ENCODE results near the gene ARHGEF33.

The ARHGEF33 gene

DNA sequence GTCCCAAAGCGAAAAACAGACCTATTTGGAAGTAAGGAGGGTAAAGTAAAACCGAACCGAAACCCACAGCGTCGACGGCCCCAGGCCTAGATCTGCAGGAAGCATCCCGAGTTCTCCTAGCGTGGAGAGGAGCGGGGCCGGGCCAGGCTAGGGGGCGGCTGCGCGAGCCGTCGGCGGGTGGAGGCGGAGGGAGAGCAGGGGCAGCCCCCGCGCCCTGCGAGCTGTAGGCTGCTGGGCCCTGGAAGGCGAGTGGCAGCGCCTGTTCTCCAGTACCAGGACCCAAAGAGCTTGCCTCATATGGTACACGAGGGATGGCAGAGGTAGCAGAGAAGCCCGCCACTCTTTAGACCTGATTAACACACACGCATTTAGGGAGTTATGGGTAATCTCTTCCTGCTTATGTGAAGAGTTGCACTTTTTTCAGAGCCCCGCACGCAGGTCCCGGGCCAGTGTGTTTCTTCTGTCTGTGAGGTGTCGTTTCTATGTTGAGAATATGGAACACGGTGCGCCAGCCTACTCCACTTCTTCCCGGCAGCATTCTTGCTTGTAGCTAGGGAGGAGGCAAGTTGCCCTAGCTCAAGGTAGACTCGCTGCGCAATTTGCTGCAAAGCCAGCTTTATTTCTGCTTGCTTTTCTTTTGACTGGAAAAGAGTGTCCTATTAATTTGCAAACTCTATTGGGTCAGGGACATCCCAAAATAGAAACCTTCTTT, 71.1 kb downstream of the ARHGEF33 start:
- DNase-seq (ENCODE audit: low read depth): no peak

DNA sequence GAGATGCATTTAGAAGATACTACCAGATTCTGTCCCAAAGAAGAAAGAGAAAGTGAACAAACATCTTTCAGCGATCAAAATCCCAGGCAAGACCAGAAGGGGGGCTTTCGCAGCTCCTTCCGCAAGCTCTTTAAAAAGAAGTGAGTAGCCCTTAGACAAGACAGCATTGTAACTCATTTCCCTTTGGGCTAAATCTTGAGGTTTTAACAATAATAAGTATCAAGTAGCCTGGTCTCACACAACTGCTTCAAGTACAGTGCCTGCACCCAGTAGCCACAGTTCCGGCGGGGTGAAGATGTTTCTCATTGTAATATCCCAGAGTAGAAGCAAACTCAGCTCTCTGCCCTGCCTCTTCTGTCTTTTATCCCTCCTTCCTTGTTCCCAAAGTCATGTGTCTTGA, 76.3 kb downstream of the ARHGEF33 start:
- DNase-seq (ENCODE audit: low read depth): no peak

DNA sequence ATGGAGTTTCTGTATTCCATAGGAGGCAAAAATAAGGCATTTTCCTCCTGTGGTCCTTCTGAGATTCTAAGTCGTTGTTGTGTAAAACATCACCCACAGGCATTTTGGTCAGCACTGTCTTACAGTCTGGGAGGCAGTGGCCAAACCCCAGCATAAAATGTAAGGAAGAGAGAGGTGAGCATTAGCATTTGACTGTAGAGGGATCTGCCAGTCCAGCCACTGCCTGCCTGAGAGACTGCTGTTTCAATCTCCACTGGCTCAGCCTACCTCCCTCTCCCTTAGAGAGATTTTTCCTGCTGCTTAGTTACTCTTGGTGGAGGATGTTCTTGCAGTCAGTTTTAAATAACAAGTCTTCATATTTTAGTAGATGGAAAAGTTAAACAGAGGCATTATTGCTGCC, 77.0 kb downstream of the ARHGEF33 start:
- no peak for DNase-seq (ENCODE audit: low read depth)

DNA sequence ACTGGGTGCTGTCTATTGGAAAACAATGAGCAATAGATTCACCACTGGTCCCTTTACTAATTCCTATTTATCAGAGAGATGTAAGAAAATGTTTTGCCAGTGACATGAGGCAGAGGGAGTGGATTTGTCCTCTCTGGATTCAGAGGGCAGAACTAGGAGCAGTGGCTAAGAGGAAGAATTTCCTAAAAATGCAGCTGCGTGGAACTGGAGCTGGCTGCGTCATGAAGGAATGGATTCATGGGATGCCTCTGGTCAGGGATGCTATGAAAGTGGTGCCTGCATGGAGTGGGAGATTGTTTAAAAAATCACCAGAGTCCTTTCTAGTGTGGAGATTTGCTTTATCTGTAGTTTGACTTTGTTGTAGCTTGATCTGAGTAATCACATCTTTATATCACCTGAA, 78.3 kb downstream of the ARHGEF33 start:
- no peak for DNase-seq (ENCODE audit: low read depth)

DNA sequence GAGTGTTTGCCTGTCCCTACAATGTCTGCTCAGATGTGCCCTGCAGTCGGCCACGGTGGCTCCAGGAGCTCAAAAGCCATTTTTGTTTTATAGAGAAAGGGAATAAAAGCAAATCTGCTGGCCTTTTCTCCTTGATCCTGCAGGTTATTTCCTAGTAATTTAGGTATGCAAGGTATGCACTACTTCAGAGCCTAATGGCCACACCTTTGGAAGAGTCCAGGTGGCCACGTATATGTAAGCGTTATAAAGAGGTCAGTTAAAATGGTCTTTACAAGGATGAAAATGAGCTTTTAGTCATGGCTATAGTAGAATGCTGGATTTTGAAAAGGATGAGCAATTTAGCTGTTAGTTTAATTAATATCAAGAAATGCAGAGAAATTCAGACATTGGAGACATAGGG, 81.7 kb downstream of the ARHGEF33 start:
- no peak for DNase-seq (ENCODE audit: low read depth)

DNA sequence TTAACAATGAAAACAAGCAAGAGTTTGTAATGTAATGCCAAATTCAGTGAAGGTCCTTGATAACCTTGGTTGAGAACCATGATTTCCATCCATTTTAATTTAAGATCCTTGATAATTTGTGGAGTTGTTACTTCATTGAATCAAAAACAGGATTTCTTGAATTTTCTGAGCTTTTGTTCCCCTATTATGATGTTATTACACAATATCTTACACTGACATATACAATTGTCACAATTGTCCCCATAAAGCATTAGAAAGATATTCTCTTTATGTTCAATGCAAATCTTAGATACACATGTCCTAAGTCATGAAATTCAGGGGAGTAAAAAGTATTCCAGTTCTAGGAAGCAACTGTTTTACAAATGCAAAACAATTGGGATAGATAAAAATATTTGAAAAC, 83.6 kb downstream of the ARHGEF33 start:
- no peak for DNase-seq (ENCODE audit: low read depth)

DNA sequence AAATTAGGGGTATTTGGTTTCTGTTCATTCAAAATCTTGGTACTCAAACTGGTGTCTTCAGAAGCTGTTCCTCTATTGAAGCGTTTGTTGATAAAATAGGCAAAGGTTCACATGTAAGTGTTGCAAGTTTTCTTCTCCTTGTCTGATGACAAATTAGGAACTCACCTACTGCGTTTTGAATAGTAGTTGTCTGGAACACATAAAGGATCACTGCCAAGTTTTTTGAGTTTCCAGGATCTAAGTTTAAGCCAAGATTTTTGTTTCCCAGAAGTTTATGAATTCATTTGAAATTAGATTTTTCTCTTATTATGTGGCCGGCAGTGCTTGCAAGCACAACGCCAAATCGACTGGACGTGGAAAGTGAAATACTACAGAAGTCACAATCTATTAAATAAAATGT, 85.4 kb downstream of the ARHGEF33 start:
- DNase-seq (ENCODE audit: low read depth): no peak

DNA sequence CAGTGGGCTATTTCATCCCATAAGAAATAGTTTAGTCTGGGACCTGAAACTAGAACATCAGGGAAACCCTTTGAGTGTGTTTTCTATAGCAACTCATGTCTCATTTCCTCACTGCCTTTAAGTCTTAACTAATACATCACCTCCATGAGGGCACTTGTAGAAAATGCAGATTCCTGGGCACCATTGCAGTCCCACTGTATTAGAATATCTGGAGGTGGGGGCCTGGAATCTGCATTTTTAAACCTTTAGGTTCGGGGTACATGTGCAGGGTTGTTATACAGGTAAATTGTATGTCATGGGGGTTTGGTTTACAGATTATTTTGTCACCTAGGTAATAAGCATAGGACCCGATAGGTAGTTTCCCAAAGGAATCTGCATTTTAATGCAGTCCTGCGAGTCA, 87.4 kb downstream of the ARHGEF33 start:
- DNase-seq (ENCODE audit: low read depth): no peak

DNA sequence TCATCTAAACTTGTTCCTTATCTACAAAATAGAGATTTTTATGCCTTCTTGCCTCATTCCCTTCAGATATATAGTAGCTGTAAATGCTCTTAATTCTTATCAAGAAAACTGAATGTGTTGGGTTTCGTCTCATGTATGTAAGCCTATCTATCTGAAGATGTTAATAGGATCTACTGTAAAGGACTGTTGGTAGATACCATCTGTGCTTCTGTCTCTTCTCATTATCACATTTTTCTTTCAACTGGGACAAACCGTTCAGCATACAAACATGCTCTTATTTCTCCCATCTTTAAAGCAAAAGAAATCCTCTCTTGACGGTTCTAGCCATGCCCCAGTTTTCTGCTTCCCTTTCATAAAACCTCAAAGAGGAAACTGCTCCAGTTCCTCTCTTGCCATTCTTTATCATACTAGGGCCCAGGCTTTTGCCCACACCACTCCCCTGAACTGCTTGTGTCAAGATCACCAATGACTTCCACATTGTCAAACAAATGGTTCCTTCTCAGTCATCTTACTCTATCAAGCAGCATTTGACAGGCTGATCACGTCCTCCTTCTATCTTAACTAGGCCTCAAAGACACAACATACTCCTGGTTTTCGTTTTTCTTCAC, 88.7 kb downstream of the ARHGEF33 start:
- no peak for DNase-seq (ENCODE audit: low read depth)

DNA sequence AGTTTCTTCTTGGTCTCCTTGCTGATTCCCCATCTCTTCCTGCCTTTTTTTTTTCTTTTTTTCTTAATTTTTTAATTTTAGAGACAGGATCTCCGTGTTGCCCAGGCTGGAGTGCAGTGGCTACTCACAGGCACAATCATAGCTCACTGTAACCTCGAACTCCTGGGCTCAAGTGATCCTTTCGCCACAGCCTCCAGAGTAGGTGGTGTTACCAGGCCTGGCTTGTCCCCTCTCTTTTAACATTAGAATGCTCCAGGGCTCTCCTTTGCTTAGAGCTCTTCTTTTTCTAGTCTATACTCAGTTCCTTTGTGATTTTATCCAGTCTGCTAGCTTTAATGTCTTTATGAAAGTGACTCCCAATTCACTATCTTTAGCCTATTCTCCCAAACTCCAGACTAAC, 89.2 kb downstream of the ARHGEF33 start:
- DNase-seq (ENCODE audit: low read depth): no peak

DNA sequence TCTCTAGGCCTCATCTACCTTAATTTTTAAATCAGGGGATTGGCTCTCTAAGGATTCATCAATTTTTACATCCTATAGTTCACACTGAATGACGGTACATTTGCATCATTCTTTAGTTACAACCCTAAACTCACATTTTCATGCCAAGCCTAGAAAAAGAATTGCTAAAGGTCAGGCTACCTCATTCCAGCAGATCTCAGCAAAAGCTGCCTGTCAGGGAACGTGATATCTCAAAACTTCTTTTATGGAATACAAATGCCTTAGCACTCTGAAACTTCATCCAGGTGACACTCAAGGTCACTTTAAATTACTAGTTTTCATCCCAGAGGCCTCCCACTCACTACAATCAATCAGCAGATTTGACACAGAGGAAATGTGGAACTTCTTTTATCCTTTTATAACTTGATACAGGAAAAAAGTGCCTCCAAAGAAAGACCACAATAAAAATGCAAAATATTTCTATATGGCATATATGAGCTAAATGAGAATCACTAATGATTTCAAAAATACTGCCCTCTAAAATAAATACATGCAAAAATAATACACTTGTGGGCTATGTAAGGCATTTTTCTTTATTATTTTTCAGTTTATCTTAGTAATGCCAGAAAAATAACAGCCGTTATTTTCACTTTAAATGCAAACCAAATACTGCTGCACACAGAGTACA, 91.5 kb downstream of the ARHGEF33 start:
- DNase-seq (ENCODE audit: low read depth): no peak

DNA sequence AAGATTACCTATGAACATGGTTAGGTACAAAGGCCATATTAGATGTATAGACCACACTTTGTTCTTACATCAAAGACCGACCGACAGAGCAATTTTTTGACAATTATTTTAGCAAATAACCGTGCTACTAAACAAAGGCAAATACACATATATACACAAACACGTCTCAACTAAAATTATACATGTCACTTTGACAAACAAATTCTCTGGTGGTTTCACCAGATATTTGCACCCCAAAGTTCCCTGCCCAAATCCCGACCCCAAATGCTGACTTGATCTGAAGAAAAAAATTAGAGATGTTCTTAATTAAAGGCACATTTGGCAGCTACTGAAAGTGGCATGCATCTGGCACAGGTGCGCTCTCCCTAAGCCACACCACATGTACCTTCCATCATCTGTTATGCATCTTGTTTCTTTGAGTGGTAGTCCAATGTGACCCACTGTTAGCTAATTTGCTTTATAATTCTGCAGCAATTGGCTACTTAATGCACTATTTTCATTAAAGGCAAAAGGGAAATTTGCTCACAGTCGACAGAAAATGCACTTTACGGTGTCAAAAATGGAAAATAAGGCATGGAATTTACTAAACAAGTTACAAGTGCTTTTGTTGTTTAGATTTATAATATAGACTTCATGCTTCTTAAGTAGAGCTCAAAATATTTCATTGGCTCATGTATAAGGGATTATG, 92.1 kb downstream of the ARHGEF33 start:
- no peak for DNase-seq (ENCODE audit: low read depth)

DNA sequence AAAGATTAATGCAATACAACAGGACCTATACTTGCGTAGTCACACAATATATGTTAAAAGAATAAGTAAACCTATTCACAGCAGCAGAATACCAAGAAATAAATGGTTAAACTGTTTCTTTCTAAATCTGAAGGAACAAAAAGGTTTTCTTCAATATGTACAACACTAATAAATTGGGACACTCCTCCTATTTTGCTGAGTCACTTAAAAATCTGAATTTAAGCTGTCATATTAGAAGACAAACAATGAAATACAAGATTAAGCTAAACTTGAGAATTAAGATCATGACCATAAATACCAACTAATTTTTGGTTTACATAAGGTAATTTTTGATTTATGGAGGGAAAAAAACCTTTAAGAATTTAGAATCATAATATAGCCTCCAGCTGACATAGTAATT, 92.8 kb downstream of the ARHGEF33 start:
- DNase-seq (ENCODE audit: low read depth): no peak

DNA sequence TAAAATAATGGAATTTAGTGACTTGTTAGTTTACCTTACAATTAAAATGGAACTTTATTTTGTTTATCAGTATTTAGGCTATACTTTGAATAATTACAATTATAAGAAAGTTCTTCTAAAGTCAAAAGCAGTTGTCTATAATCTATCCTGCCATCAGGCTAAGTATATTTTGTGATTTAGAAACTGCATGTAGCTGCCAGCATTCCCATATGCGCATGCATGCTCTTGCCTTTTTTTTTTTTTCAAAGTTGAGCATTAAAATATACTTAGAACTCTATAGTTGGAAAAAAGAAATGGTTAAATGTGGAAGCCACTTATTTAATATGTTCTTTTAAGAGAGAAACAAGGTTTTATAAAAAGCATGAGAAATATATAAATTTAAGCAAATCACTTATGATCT, 99.0 kb downstream of the ARHGEF33 start:
- DNase-seq (ENCODE audit: low read depth): no peak

DNA sequence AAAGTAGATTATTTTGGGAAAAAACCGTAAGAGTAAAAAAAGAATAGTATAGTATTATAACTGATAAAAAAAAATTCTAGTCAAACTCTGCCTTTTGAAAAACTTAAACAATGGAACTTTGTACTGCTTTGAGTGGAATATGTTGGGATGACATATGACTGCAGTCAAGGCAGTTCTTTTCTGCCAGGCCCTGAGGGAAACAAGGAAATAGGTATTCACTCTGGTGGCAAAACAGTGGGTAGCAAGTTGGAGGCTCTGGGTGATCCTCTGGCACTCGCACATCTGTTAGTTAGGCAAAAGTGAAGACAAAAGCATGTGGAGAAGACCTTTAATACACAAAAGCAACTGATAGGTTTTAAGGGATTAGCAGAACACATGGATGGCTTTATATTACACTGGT, 102.2 kb downstream of the ARHGEF33 start:
- DNase-seq (ENCODE audit: low read depth): no peak

DNA sequence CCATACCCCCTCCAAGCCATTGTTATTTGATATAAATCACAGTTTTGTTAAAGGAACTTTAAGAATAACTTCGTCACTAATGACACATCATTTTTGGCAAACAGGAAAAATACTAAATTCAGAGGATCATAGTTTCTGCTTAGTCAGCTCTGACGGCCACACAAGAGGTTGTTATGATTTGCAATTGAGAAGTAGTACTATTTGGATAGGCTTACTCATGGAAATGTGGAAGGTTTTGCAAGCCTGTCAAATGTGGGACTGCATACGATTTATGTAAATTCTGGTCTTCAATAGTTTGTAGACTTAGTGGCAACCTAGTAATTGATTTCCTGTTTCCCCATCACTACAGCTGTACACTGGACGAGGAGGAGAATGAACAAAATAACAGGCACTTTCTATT, 108.1 kb downstream of the ARHGEF33 start:
- peak; percentile 80 for DNase-seq (ENCODE audit: low read depth)

DNA sequence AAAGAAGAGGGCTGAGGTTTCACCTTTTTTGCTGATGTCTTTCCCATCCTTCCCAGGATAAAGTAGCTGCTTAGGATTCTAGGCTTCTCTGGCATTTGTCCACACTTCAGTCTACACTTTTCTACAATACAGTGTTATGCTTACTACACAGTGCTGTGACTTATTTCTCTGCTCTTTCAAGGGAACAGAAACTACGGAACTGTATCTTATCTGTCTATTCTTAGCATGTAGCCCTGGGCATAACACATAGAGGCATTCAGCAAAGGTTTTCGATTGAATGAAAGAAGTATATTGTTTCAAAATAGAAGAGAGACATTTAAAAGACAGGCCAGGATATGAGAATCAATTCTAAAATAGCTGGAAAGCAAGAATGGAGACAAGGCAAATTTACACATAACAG, 110.9 kb downstream of the ARHGEF33 start:
- DNase-seq (ENCODE audit: low read depth): no peak

DNA sequence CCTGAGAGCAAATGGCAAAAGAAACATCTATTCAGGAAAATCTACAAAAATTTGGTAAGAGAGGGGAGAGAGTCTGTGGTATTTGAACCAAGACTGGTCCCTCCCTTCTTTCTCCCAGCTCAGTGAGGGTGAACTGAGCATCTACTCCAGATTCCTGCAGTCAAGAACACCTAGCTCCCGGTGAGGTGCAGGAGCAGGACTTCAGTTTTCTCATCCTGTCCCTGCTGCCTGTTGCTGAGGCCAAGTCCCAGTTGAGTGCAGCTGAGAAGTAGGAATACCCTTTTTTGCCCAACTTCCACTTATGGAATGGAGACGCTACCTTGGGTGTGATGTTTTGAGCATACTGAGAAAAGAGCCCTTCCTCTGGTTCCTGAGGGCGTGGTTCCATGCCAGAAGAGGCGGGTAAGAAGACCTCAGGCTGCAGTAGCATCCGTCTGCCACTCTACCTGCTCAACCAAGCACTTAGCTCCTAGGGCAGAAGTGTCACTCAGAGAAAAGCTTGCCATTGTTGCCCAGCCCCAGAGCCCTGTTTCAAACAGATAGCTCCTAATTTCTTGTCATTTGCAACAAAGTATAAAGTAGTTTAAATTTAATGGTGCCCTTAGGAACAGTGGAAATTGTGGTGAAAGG, 118.3 kb downstream of the ARHGEF33 start:
- DNase-seq (ENCODE audit: low read depth): no peak

DNA sequence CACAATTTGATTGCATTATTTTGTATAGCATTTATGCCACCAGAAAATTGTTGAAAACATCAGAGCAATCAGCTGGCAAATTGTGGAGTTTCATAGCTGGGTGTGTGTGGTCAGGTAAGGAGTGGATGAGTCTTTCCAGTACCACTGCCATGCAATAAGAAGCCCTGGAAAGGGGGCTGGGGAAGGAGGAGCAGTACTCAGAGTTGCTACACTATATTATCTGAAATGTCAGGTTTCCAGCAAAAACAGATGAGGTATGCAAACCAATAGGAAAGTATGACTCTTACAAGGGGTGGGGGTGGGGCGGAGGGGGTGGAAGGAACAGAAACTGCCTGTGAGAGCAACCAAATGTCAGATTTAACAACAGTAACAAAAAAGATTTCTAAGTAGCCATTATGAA, 119.0 kb downstream of the ARHGEF33 start:
- no peak for DNase-seq (ENCODE audit: low read depth)

DNA sequence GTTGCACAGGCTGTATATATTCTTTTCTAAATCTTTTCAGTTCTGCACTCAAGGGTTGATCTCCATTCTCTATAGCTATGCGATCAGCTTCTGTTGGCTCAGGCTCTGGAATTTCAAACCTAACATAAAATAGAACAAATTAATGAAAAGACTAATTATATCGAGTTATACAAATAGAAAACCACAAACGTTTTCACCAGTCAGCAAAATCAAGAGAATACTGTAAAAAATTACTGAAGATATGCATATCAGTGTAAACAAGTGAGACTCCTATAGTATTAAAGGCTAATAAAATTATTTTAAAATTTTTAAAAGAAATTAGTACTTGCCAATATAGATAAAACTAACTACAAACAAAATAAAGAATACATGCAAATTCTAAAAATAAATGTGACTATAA, 124.2 kb downstream of the ARHGEF33 start:
- no peak for DNase-seq (ENCODE audit: low read depth)

DNA sequence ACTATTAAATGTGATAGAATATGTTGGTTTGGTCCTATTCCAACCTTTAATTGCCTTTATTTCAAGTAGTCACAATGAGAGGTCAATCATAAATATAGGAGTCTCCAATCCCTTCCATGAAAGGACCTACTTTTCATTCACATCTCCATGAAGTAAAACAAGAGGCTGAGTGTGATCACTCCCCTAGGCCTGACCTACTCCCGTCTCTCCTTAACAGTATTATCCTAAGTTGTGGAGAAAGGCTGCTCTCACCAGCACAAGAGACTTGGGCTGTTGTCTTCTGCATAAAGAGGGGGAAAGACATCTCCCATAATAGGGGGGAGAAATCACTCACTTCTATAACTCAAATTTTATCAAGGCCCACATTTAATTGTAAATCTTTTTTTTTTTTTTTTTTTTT, 125.7 kb downstream of the ARHGEF33 start:
- no peak for DNase-seq (ENCODE audit: low read depth)

DNA sequence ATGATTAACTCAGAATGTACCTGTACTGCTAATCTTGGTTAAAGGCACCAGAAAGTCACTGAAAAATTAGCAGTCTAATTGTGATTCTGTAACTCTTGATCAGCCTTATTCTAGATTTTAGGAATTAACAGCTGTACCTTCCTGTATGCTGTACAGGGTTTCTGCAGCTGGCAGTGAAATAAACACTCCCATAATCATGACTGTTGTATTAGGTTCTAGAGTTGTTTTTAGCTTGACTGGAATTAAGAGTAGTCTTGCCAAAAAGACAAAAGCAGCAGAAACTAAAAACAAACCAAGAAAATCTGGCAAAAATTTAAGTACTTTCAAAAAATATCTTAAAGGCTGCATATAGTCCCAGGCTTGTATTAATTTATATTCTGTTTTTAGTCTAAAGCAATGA, 127.7 kb downstream of the ARHGEF33 start:
- DNase-seq (ENCODE audit: low read depth): no peak

DNA sequence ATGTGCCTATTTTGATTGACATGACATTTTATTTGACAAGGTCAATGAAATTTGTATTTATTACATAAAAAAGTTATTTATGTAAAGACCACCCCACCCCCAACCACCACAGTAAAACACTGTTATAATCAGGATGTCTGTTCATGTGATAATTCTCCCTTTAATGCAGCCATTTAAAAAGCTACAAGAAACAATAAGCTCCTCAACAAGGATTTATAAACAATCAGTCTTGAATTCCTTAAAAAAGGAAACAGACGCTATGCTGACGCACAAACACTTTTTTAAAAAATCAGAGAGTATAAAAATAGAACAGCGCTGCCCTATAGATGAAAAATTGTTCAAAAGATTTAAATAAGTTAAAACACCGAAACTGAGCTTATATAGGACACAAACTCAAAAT, 129.0 kb downstream of the ARHGEF33 start:
- DNase-seq (ENCODE audit: low read depth): no peak

Data from GM04504 (cell line).